B cell (primary cell): ENCODE results near the gene SFXN4. TPM values are rescaled to one million over a fixed set of nuclear protein-coding genes. Genes with fewer than 3 reads are reported as not detected.

Experiments
- ATAC-seq: fragments of 200-7000 bp; cut with Tn5 transposase; one replicate; pipeline ENCODE4 v1.10.0; 2021; ENCODE audit warnings: low read depth, mild to moderate bottlenecking, moderate number of reproducible peaks, moderate library complexity
- CTCF ChIA-PET: fragments of 350-600 bp; sonication (Branson Sonifier 250); formaldehyde crosslinking; loops from one replicate; lab custom pipeline; 2021; ENCODE audit warnings: antibody characterized with exemption, inconsistent platforms; lab: Charles Lee
- POLR2A ChIA-PET: fragments of 350-600 bp; sonication (Branson Sonifier 250); formaldehyde crosslinking; loops from one replicate; lab custom pipeline; 2021; ENCODE audit warnings: antibody characterized with exemption; lab: Charles Lee
- DNase-seq: peaks from one replicate; pipeline ENCODE4 v3.0.0; 2013
- H2AFZ ChIP-seq: 2 replicates; pipeline ENCODE4 v1.6.1; 2012; ENCODE audit warnings: mild to moderate bottlenecking, low read depth, low read length; ENCODE audit not compliant: insufficient read depth, poor library complexity, severe bottlenecking
- H3K27ac ChIP-seq, 2 donors: 1 replicate in 1 of 2; 2 replicates in 1 of 2; pipeline ENCODE4 v1.5.1; 2012 to 2013; ENCODE audit warnings: low read length in 2 of 2, mild to moderate bottlenecking in 2 of 2, moderate library complexity in 1 of 2
- H3K27me3 ChIP-seq, 4 experiments: fragments of 200-600 bp in 1 of 4; sonication (generic) in 1 of 4; replicated peaks in 1 of 4; 1 replicate in 2 of 4; 2 replicates in 2 of 4; pipeline versions ENCODE4 v1.6.1 to v1.7.0; 2013 to 2016; ENCODE audit warnings: low read length in 3 of 4, mild to moderate bottlenecking in 2 of 4, mixed read lengths in 1 of 4, moderate library complexity in 1 of 4; ENCODE audit not compliant: insufficient read depth in 4 of 4, control insufficient read depth in 3 of 4; ENCODE audit errors: control extremely low read depth in 1 of 4
- H3K36me3 ChIP-seq, 2 experiments: replicated peaks in 1 of 2; 1 replicate in 1 of 2; 2 replicates in 1 of 2; pipeline versions ENCODE4 v1.6.1 to v1.7.1; 2013; ENCODE audit warnings: low read length in 1 of 2; ENCODE audit not compliant: insufficient read depth in 2 of 2, control insufficient read depth in 1 of 2; ENCODE audit errors: control extremely low read depth in 1 of 2, extremely low read depth in 1 of 2
- H3K4me1 ChIP-seq, 2 donors: fragments of 200-600 bp in 1 of 2; sonication (generic) in 1 of 2; 1 replicate in 1 of 2; 2 replicates in 1 of 2; pipeline versions ENCODE4 v1.5.1 to v1.6.1; 2013 to 2017; ENCODE audit warnings: low read length in 2 of 2; ENCODE audit not compliant: control insufficient read depth in 2 of 2, insufficient read depth in 2 of 2
- H3K4me2 ChIP-seq: replicated peaks from 2 replicates; pipeline ENCODE3; 2012; ENCODE audit warnings: mild to moderate bottlenecking, low read depth, low read length; ENCODE audit not compliant: poor library complexity, severe bottlenecking
- H3K4me3 ChIP-seq, 5 experiments: fragments of 200-600 bp in 1 of 5; sonication (generic) in 1 of 5; 1 replicate in 3 of 5; 2 replicates in 2 of 5; pipeline versions ENCODE4 v1.5.1 to v1.7.0; 2011 to 2016; ENCODE audit warnings: low read length in 4 of 5, mild to moderate bottlenecking in 4 of 5, low read depth in 2 of 5, control low read depth in 1 of 5, moderate library complexity in 1 of 5; ENCODE audit not compliant: insufficient read depth in 1 of 5; ENCODE audit errors: control extremely low read depth in 1 of 5, extremely low read depth in 1 of 5
- H3K79me2 ChIP-seq: fragments of 200-600 bp; sonication (generic); one replicate; pipeline ENCODE4 v1.6.0; 2016; ENCODE audit warnings: low read length; ENCODE audit not compliant: control insufficient read depth, insufficient read depth
- H3K9ac ChIP-seq: fragments of 200-600 bp; sonication (generic); 2 replicates; pipeline ENCODE4 v1.6.1; 2017; ENCODE audit warnings: mild to moderate bottlenecking, low read length, moderate library complexity
- H3K9me3 ChIP-seq, 3 donors: one replicate each; pipeline versions ENCODE4 v1.6.1 to v1.7.1; 2013; ENCODE audit warnings: low read length in 2 of 3; ENCODE audit not compliant: control insufficient read depth in 2 of 3, insufficient read depth in 1 of 3; ENCODE audit errors: control extremely low read depth in 1 of 3
- H4K20me1 ChIP-seq: 2 replicates; pipeline ENCODE4 v1.6.0; 2012; ENCODE audit warnings: mild to moderate bottlenecking, low read length; ENCODE audit not compliant: insufficient read depth, control insufficient read depth, poor library complexity, severe bottlenecking
- H3K27ac Mint-ChIP-seq: one replicate; pipeline ENCODE4 v1.8.0; 2021; ENCODE audit warnings: mixed read lengths
- H3K27me3 Mint-ChIP-seq: one replicate; pipeline ENCODE4 v1.8.0; 2021; ENCODE audit warnings: mixed read lengths
- H3K4me1 Mint-ChIP-seq: one replicate; pipeline ENCODE4 v1.8.0; 2021; ENCODE audit warnings: mixed read lengths
- H3K4me3 Mint-ChIP-seq: one replicate; pipeline ENCODE4 v1.8.0; 2021; ENCODE audit warnings: mixed read lengths
- H3K9me3 Mint-ChIP-seq: one replicate; pipeline ENCODE4 v1.8.0; 2022; ENCODE audit warnings: mixed read lengths; ENCODE audit not compliant: insufficient read depth
- CTCF ChIP-seq: fragments of 200-600 bp; IDR thresholded peaks from one replicate; pipeline ENCODE4 v1.8.0; 2022; ENCODE audit warnings: antibody characterized with exemption, mild to moderate bottlenecking
- EZH2 ChIP-seq: IDR thresholded peaks from 2 replicates; pipeline ENCODE4 v1.6.1; 2012; ENCODE audit warnings: borderline replicate concordance, low read depth, mild to moderate bottlenecking, moderate library complexity, low read length; ENCODE audit not compliant: insufficient read depth, poor library complexity, severe bottlenecking
- WGBS: methylation state at CpG from one replicate; pipeline ENCODE4 v1.1.5; 2013; ENCODE audit warnings: missing lambda C conversion rate; ENCODE audit not compliant: insufficient coverage; 5-methylcytosine and 5-hydroxymethylcytosine counted together
- intact Hi-C: fragments of 100-400 bp; cut with micrococcal nuclease; formaldehyde crosslinking; loops from one replicate; pipeline ENCODE4 v1.10.0; 2022
- polyA plus RNA-seq: library from polyadenylated mRNA; depleted of rRNA; stranded (reverse); fragments of >200 nt; gene quantifications from 2 replicates; pipeline ENCODE4 v1.2.3, GENCODE V29; 2012
- total RNA-seq, 2 donors: library from RNA; stranded (reverse); fragments of 120-200 nt in 1 of 2; gene quantifications; 1 replicate in 1 of 2; 2 replicates in 1 of 2; pipeline versions ENCODE4 v1.2.3 to v1.2.4, GENCODE V29; 2013 to 2022

The SFXN4 gene
- total and polyA plus RNA-seq, 2 donors (not counting 1 experiment from before 2014, with no cell fraction given) = 9.8 to 15.4 TPM

- TF ChIP-seq CTCF = no peak
- no peaks in the 10 kb centered on the region for H3K27me3 ChIP-seq
- peaks cover 9% of the 10 kb centered on the region for H4K20me1 ChIP-seq
- Mint-ChIP-seq H3K4me3 (no peak overlapping the region), H3K27ac (no peak overlapping the region), H3K4me1 (peaks cover 57% of the 10 kb centered on the region), H3K27me3 (no peaks in the 10 kb centered on the region), H3K9me3 (no peaks in the 10 kb centered on the region)
- intact Hi-C loops = loop anchor here (5.0 kb wide), 1 partner anchor 36 kb away; no protein-coding TSS in a partner anchor
- peaks cover 75% of the 10 kb centered on the region for H3K79me2 ChIP-seq
- H3K9ac ChIP-seq = no peak overlapping the region
- ATAC-seq (no peak), DNase-seq (no peak)
- H3K4me1 ChIP-seq = peaks cover 38 to 53% of the 10 kb centered on the region in 2 donors
- no peak overlapping the region for H3K4me3 ChIP-seq
- no peaks in the 10 kb centered on the region for H3K9me3 ChIP-seq
- H2AFZ ChIP-seq = peak overlapping the region; percentile 18
- peaks cover 1 to 4% of the 10 kb centered on the region in 2 experiments for H3K36me3 ChIP-seq
- H3K4me2 ChIP-seq = peak overlapping the region; percentile 41
- POLR2A ChIA-PET = no interaction called here
- CTCF ChIA-PET = interaction anchor here (0.6 to 2.1 kb wide), 4 partner anchors 11 to 160 kb away, joined by 3 to 7 read pairs (median 3); no protein-coding TSS in a partner anchor
- 100% methylated on average over 1 of the region's 3 CpGs for WGBS
- peak overlapping the region in 1 of 2 donors; percentile 64 for H3K27ac ChIP-seq
These were observed 45.7 kb upstream of the SFXN4 start for GRCh38 chr10:119211176-119211575.

DNA sequence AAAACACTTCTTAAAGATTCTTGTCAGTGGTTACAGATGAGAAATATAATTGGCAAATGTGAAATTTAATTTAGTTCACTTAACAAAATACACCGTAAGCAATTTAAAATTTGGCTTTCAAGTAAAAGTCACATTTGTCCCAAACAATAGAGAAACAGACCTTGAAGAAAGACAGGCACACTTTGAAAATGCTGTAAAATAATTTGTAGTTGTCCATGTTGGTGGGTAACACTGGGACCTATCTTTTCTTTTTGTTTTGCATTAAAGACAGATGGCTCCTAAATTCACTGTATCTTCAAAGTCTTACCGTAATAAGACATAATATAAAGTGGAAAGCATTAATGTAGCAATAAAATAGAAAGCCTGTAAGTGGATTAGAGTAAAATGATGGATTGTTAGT, 45.1 kb upstream of the SFXN4 start:
- Histone ChIP-seq H3K36me3 (peaks cover 1 to 4% of the 10 kb centered on the region in 2 experiments), H3K27ac (no peak overlapping the region), H3K27me3 (no peaks in the 10 kb centered on the region), H4K20me1 (peaks cover 9% of the 10 kb centered on the region), H3K9ac (no peak overlapping the region), H3K4me3 (no peak overlapping the region), H3K9me3 (no peaks in the 10 kb centered on the region), H3K79me2 (peaks cover 70% of the 10 kb centered on the region), H3K4me2 (no peak overlapping the region), H2AFZ (no peak overlapping the region), H3K4me1 (peaks cover 43 to 58% of the 10 kb centered on the region in 2 donors)
- Mint-ChIP-seq H3K9me3 (no peaks in the 10 kb centered on the region), H3K4me1 (peaks cover 61% of the 10 kb centered on the region), H3K27me3 (no peaks in the 10 kb centered on the region), H3K27ac (no peak overlapping the region), H3K4me3 (no peak overlapping the region)
- CTCF ChIA-PET = interaction anchor here (0.8 to 2.5 kb wide), 16 partner anchors 8 to 278 kb away, joined by 3 to 21 read pairs (median 6); no protein-coding TSS in a partner anchor
- TF ChIP-seq CTCF (no peak), EZH2 (no peak)
- WGBS = no CpG with 5 or more reads among the region's 2 CpGs
- intact Hi-C loops = loop anchor here (5.0 kb wide), 1 partner anchor 37 kb away; no protein-coding TSS in a partner anchor
- ATAC-seq = no peak
- POLR2A ChIA-PET = no interaction called here
- DNase-seq = no peak
